Measurements from ENCODE around the gene FGD6. TPM values are rescaled to one million over a fixed set of nuclear protein-coding genes. Genes with fewer than 3 reads are reported as not detected.

Gene FGD6
- total and polyA plus RNA-seq, 12 donors: 1.2 to 33.4 (median 21.6) TPM

- no peaks in the 10 kb centered on the region for H3K27me3 ChIP-seq
- WGBS, 2 donors: 88 to 96% methylated on average over 1 of the region's 1 CpG
- ATAC-seq (no peak), DNase-seq (no peak)
- peaks cover 0 to 17% (median 4%) of the 10 kb centered on the region in 9 donors for H3K4me1 ChIP-seq
- intact Hi-C loops (cut with DNase I): loop anchor here in 1 of 10 donors (10.0 kb wide), 1 partner anchor 68 kb away; no protein-coding TSS in a partner anchor
- no peak overlapping the region for H3K4me3 ChIP-seq
- no peaks in the 10 kb centered on the region for H3K9me3 ChIP-seq
- no peak overlapping the region for H3K27ac ChIP-seq
- TF ChIP-seq, protein P1, sequence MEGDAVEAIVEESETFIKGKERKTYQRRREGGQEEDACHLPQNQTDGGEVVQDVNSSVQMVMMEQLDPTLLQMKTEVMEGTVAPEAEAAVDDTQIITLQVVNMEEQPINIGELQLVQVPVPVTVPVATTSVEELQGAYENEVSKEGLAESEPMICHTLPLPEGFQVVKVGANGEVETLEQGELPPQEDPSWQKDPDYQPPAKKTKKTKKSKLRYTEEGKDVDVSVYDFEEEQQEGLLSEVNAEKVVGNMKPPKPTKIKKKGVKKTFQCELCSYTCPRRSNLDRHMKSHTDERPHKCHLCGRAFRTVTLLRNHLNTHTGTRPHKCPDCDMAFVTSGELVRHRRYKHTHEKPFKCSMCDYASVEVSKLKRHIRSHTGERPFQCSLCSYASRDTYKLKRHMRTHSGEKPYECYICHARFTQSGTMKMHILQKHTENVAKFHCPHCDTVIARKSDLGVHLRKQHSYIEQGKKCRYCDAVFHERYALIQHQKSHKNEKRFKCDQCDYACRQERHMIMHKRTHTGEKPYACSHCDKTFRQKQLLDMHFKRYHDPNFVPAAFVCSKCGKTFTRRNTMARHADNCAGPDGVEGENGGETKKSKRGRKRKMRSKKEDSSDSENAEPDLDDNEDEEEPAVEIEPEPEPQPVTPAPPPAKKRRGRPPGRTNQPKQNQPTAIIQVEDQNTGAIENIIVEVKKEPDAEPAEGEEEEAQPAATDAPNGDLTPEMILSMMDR (IDR thresholded peaks at IDR 0.05): no peak
- H3K36me3 ChIP-seq: peaks cover 0 to 46% (median 13%) of the 10 kb centered on the region in 9 donors
These were observed 80.7 kb downstream of the FGD6 start for GRCh38 chr12:95136598-95136997.

GRCh38 chr12:95134085-95134484 lies 83.2 kb downstream of the FGD6 start:
- peaks cover 0 to 17% (median 4%) of the 10 kb centered on the region in 9 donors for H3K4me1 ChIP-seq
- TF ChIP-seq, protein P1 (IDR thresholded peaks at IDR 0.05): no peak
- intact Hi-C loops (cut with DNase I): loop anchor here in 1 of 10 donors (10.0 kb wide), 1 partner anchor 71 kb away; no protein-coding TSS in a partner anchor
- ATAC-seq: no peak
- no peaks in the 10 kb centered on the region for H3K27me3 ChIP-seq
- DNase-seq: no peak
- H3K4me3 ChIP-seq: no peak overlapping the region
- H3K27ac ChIP-seq: no peak overlapping the region
- H3K36me3 ChIP-seq: peaks cover 0 to 38% (median 13%) of the 10 kb centered on the region in 9 donors
- WGBS, 2 donors: 76 to 86% methylated on average over 6 of the region's 6 CpGs
- H3K9me3 ChIP-seq: no peaks in the 10 kb centered on the region

DNA sequence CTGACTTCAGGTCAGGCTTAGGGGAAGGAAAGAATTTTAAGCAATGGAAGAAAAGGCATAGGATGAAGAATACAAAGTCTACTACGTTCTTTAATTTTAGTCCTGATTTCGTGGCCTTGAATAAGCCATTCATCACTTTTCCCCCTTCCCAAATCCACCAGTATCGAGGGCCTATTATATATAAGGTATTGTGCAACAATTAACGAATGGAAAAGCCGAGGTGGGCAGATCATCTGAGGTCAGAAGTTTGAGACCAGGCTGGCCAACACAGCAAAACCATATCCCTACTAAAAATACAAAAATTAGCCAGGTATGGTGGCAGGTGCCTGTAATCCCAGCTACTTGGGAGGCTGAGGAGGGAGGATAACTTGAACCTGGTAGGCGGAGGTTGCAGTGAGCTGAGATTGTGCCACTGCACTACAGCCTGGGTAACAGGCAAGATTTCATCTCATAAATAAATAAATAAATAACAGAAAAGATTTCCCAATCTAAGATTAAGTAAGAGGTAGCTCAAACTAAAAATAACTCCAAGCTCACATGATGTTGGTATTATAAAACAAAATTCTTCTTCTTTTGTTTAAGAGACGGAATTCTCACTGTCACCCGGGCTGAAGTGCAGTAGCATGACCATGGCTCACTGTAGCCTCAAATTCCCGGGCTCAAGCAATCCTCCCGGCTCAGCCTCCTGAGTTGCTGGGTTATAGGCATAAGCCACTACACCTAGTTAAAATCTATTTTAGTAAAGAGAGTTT lies 85.5 kb downstream of the FGD6 start:
- Histone ChIP-seq H3K36me3 (peaks cover 0 to 28% (median 13%) of the 10 kb centered on the region in 9 donors), H3K4me3 (no peak overlapping the region), H3K27ac (peak overlapping the region in 1 of 10 donors; percentile 5), H3K9me3 (no peaks in the 10 kb centered on the region), H3K4me1 (peaks cover 0 to 17% (median 4%) of the 10 kb centered on the region in 9 donors), H3K27me3 (no peaks in the 10 kb centered on the region)
- ATAC-seq: no peak
- DNase-seq: no peak
- WGBS, 2 donors: 82 to 88% methylated on average over 10 of the region's 10 CpGs
- intact Hi-C loops (cut with DNase I): loop anchor here in 1 of 10 donors (10.0 kb wide), 1 partner anchor 73 kb away; no protein-coding TSS in a partner anchor
- TF ChIP-seq, protein P1 (IDR thresholded peaks at IDR 0.05): no peak

DNA sequence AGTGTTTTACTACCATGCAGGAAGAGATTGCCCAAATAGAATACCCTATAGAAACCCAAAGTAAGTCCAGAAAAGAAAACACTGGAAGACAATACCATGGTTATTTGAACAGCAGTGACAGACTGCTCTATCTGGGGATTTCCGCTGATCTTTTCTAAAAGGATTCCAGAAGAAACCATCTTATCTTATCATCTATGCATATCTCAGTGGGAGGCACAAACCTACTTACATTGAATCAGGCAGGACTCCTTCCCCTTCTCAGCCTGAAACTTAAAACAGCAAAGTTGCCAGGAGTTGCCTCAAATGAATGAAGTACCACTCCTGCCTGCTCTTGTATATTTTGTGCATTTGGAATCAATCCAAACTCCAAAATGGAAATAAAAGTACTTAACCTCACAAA lies 87.2 kb downstream of the FGD6 start:
- H3K27me3 ChIP-seq: no peaks in the 10 kb centered on the region
- 87 to 92% methylated on average over 1 of the region's 1 CpG for WGBS, 2 donors
- H3K4me1 ChIP-seq: peaks cover 0 to 17% (median 4%) of the 10 kb centered on the region in 9 donors
- intact Hi-C loops (cut with DNase I): loop anchor here in 1 of 10 donors (10.0 kb wide), 1 partner anchor 75 kb away; no protein-coding TSS in a partner anchor
- H3K4me3 ChIP-seq: no peak overlapping the region
- TF ChIP-seq, protein P1 (IDR thresholded peaks at IDR 0.05): no peak
- no peaks in the 10 kb centered on the region for H3K9me3 ChIP-seq
- ATAC-seq: no peak
- no peak overlapping the region for H3K27ac ChIP-seq
- no peak for DNase-seq
- peaks cover 0 to 26% (median 13%) of the 10 kb centered on the region in 9 donors for H3K36me3 ChIP-seq
